Measurements from ENCODE around the gene CD300LG. TPM values are rescaled to one million over a fixed set of nuclear protein-coding genes. Genes with fewer than 3 reads are reported as not detected.

The CD300LG gene
- total RNA-seq, 2 experiments from 2014 or later: not detected

DNA sequence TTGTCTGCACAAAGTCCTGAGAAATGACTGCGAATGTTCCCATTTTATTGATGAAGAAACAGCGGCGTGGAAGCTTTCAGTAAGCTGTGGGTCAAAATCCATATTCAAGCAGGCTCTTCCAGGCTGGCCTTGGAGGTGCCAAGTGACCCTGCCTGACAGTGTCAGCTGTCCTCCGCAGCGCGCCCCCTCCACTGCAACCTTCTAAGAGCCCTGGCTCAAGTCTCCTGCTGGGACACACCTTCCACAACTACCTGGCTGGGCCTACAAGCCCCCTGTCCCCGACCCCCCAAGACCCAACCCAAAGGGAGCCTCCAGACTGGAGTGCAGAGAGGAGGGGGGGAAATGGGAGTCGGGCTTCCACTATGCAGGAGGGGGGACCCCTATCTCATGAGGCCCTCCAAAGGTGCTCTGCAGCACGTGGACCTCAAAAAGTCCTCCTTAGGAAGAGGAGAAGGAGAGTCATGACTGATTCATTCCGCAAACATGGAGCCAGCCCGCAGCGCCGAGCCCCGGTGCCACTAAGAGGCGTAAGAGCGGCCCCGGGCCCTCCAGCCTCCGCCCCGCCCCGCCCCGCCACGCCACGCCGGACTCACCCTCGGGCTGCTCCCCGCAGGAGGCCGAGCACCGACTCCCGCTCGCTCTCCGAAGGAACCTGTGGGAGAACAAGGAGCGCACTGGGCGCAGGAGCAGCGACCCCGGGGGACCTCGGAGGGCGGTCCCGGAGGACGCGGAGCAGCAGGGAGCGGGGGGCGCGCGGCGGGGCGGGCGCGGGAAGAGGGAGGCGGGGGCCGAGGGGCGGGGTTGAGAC, 14.6 kb upstream of the CD300LG start:
- Histone ChIP-seq H3K9me2 (ENCODE audit: insufficient read depth, low read length) (no peaks in the 10 kb centered on the region), H3K4me1 (ENCODE audit: insufficient read depth, low read length, poor library complexity, severe bottlenecking) (no peaks in the 10 kb centered on the region), H4K20me1 (ENCODE audit: insufficient read depth, low read length) (no peaks in the 10 kb centered on the region), H3K79me2 (ENCODE audit: insufficient read depth, low read depth, low read length) (no peaks in the 10 kb centered on the region), H3K4me2 (ENCODE audit: low read length) (no peak overlapping the region), H3K9me3 (ENCODE audit: low read length) (no peaks in the 10 kb centered on the region), H3K36me3 (ENCODE audit: insufficient read depth, low read length) (no peaks in the 10 kb centered on the region), H2AFZ (ENCODE audit: low read length) (no peak overlapping the region), H3K27ac (ENCODE audit: low read depth, low read length, poor library complexity, severe bottlenecking) (no peak overlapping the region), H3K4me3 (ENCODE audit: low read depth, low read length, poor library complexity, severe bottlenecking) (no peak overlapping the region)
- no peak for DNase-seq (ENCODE audit: low spot score)
- intact Hi-C loops (cut with micrococcal nuclease; ENCODE audit: unreplicated experiment): no loop called here
- ChIA-PET CTCF (ENCODE audit: unreplicated experiment) (no interaction called here), POLR2A (no interaction called here)
- BruUV-seq (replicated peaks): no TSS peak
- TF ChIP-seq EZH2phosphoT487 (IDR thresholded peaks at IDR 0.05; ENCODE audit: borderline replicate concordance, low read depth, low read length) (no peak), CTCF (conservative IDR thresholded peaks at IDR 0.05; ENCODE audit: low read length) (no peak)

- no peaks in the 10 kb centered on the region for H4K20me1 ChIP-seq (ENCODE audit: insufficient read depth, low read length)
- no peak within 1 kb of the TSS for H3K27ac ChIP-seq (ENCODE audit: low read depth, low read length, poor library complexity, severe bottlenecking)
- no peak within 1 kb of the TSS for H3K4me2 ChIP-seq (ENCODE audit: low read length)
- intact Hi-C loops (cut with micrococcal nuclease; ENCODE audit: unreplicated experiment): no loop called here
- no peak for TF ChIP-seq CTCF (conservative IDR thresholded peaks at IDR 0.05; ENCODE audit: low read length)
- no peak for TF ChIP-seq EZH2phosphoT487 (IDR thresholded peaks at IDR 0.05; ENCODE audit: borderline replicate concordance, low read depth, low read length)
- H3K9me3 ChIP-seq (ENCODE audit: low read length): no peaks in the 10 kb centered on the region
- DNase-seq (ENCODE audit: low spot score): no peak
- no peaks in the 10 kb centered on the region for H3K79me2 ChIP-seq (ENCODE audit: insufficient read depth, low read depth, low read length)
- ChIA-PET POLR2A (no interaction called here), CTCF (ENCODE audit: unreplicated experiment) (no interaction called here)
- no peak within 1 kb of the TSS for H2AFZ ChIP-seq (ENCODE audit: low read length)
- H3K4me1 ChIP-seq (ENCODE audit: insufficient read depth, low read length, poor library complexity, severe bottlenecking): no peaks in the 10 kb centered on the region
- H3K36me3 ChIP-seq (ENCODE audit: insufficient read depth, low read length): no peaks in the 10 kb centered on the region
- H3K4me3 ChIP-seq (ENCODE audit: low read depth, low read length, poor library complexity, severe bottlenecking): no peak within 1 kb of the TSS
- BruUV-seq (replicated peaks): no TSS peak
- no peaks in the 10 kb centered on the region for H3K9me2 ChIP-seq (ENCODE audit: insufficient read depth, low read length)
Observed at GRCh38 chr17:43832976-43833829, 13.8 kb upstream of the CD300LG start, which contains the start of gene MPP3. TSS of gene MPP3 (minus strand) at chr17:43833146. CDS start at chr17:43831906, 1,240 bp downstream.

Measured in OCI-LY7 (cell line).